ENCODE data around the gene OBI1.

The OBI1 gene

GRCh38 chr13:78630511-78630910 is 28.4 kb downstream of the OBI1 start:
- Histone ChIP-seq H3K9me2 (replicated peaks; ENCODE audit: insufficient read depth, low read length) (no peaks in the 10 kb centered on the region), H3K27me3 (replicated peaks; ENCODE audit: insufficient read depth, low read length) (no peaks in the 10 kb centered on the region), H3K9ac (ENCODE audit: low read length) (no peak overlapping the region), H3K27ac (ENCODE audit: low read length) (no peak overlapping the region), H2AFZ (ENCODE audit: low read length) (no peak overlapping the region), H3K36me3 (replicated peaks; ENCODE audit: insufficient read depth, low read length) (peaks cover 3% of the 10 kb centered on the region; the same call in 1 of the 2 replicates), H3K4me3 (ENCODE audit: low read length) (no peak overlapping the region), H3K4me1 (ENCODE audit: low read length) (no peaks in the 10 kb centered on the region), H4K20me1 (ENCODE audit: insufficient read depth, low read length) (no peaks in the 10 kb centered on the region), H3K79me2 (ENCODE audit: low read length) (peaks cover 13% of the 10 kb centered on the region; the same call in 1 of the 2 replicates), H3K4me2 (ENCODE audit: low read depth, low read length) (no peak overlapping the region), H3F3A (ENCODE audit: insufficient read depth, low read length) (no peaks in the 10 kb centered on the region), H3K9me3 (replicated peaks; ENCODE audit: insufficient read depth, low read length) (no peaks in the 10 kb centered on the region)
- no peak for DNase-seq
- TF ChIP-seq CTCF (IDR thresholded peaks at IDR 0.05; ENCODE audit: low read length) (no peak), EZH2 (optimal IDR thresholded peaks at IDR 0.05; ENCODE audit: low read depth, low read length) (no peak), EZH2phosphoT487 (IDR thresholded peaks at IDR 0.05; ENCODE audit: low read length) (no peak)

GRCh38 chr13:78625384-78625783 is 33.6 kb downstream of the OBI1 start:
- no peaks in the 10 kb centered on the region for H3F3A ChIP-seq (ENCODE audit: insufficient read depth, low read length)
- no peak overlapping the region for H3K27ac ChIP-seq (ENCODE audit: low read length)
- no peaks in the 10 kb centered on the region for H3K4me1 ChIP-seq (ENCODE audit: low read length)
- H3K9me3 ChIP-seq (replicated peaks; ENCODE audit: insufficient read depth, low read length), result no peaks in the 10 kb centered on the region
- TF ChIP-seq CTCF (IDR thresholded peaks at IDR 0.05; ENCODE audit: low read length), result no peak
- TF ChIP-seq EZH2phosphoT487 (IDR thresholded peaks at IDR 0.05; ENCODE audit: low read length), result no peak
- no peak for TF ChIP-seq EZH2 (optimal IDR thresholded peaks at IDR 0.05; ENCODE audit: low read depth, low read length)
- no peak overlapping the region for H3K4me2 ChIP-seq (ENCODE audit: low read depth, low read length)
- H3K4me3 ChIP-seq (ENCODE audit: low read length), result no peak overlapping the region
- no peaks in the 10 kb centered on the region for H3K27me3 ChIP-seq (replicated peaks; ENCODE audit: insufficient read depth, low read length)
- no peak for DNase-seq
- peaks cover 8% of the 10 kb centered on the region; the same call in 1 of the 2 replicates for H3K79me2 ChIP-seq (ENCODE audit: low read length)
- H2AFZ ChIP-seq (ENCODE audit: low read length), result no peak overlapping the region
- no peaks in the 10 kb centered on the region for H3K9me2 ChIP-seq (replicated peaks; ENCODE audit: insufficient read depth, low read length)
- no peak overlapping the region for H3K9ac ChIP-seq (ENCODE audit: low read length)
- H3K36me3 ChIP-seq (replicated peaks; ENCODE audit: insufficient read depth, low read length), result 0 out of 2 replicates have a peak, but pooled peaks cover 3% of the 10 kb centered on the region
- no peaks in the 10 kb centered on the region for H4K20me1 ChIP-seq (ENCODE audit: insufficient read depth, low read length)

GRCh38 chr13:78623132-78623531 is 35.8 kb downstream of the OBI1 start:
- Histone ChIP-seq H3K9ac (ENCODE audit: low read length) (no peak overlapping the region), H3F3A (ENCODE audit: insufficient read depth, low read length) (no peaks in the 10 kb centered on the region), H3K9me3 (replicated peaks; ENCODE audit: insufficient read depth, low read length) (no peaks in the 10 kb centered on the region), H3K27ac (ENCODE audit: low read length) (no peak overlapping the region), H3K4me3 (ENCODE audit: low read length) (no peak overlapping the region), H4K20me1 (ENCODE audit: insufficient read depth, low read length) (no peaks in the 10 kb centered on the region), H3K4me2 (ENCODE audit: low read depth, low read length) (no peak overlapping the region), H3K9me2 (replicated peaks; ENCODE audit: insufficient read depth, low read length) (no peaks in the 10 kb centered on the region), H3K27me3 (replicated peaks; ENCODE audit: insufficient read depth, low read length) (no peaks in the 10 kb centered on the region), H3K36me3 (replicated peaks; ENCODE audit: insufficient read depth, low read length) (0 out of 2 replicates have a peak, but pooled peaks cover 3% of the 10 kb centered on the region), H2AFZ (ENCODE audit: low read length) (no peak overlapping the region), H3K4me1 (ENCODE audit: low read length) (no peaks in the 10 kb centered on the region), H3K79me2 (ENCODE audit: low read length) (peaks cover 4% of the 10 kb centered on the region; the same call in 1 of the 2 replicates)
- no peak for DNase-seq
- TF ChIP-seq CTCF (IDR thresholded peaks at IDR 0.05; ENCODE audit: low read length) (no peak), EZH2 (optimal IDR thresholded peaks at IDR 0.05; ENCODE audit: low read depth, low read length) (no peak), EZH2phosphoT487 (IDR thresholded peaks at IDR 0.05; ENCODE audit: low read length) (no peak)

All from MM.1S (cell line).